IPS DF 19.7 (cell line): ENCODE data around the gene RANGAP1.
"Not testable (repeated sequence)": the region's sequence is repeated elsewhere in the genome, so short reads cannot be mapped to it uniquely, and the experiment has no call there.

Experiments used
- DNase-seq: peaks from one replicate; pipeline ENCODE4 v3.0.0-alpha.2; 2013; ENCODE audit warnings: low read depth, low spot score

RANGAP1 gene

DNA sequence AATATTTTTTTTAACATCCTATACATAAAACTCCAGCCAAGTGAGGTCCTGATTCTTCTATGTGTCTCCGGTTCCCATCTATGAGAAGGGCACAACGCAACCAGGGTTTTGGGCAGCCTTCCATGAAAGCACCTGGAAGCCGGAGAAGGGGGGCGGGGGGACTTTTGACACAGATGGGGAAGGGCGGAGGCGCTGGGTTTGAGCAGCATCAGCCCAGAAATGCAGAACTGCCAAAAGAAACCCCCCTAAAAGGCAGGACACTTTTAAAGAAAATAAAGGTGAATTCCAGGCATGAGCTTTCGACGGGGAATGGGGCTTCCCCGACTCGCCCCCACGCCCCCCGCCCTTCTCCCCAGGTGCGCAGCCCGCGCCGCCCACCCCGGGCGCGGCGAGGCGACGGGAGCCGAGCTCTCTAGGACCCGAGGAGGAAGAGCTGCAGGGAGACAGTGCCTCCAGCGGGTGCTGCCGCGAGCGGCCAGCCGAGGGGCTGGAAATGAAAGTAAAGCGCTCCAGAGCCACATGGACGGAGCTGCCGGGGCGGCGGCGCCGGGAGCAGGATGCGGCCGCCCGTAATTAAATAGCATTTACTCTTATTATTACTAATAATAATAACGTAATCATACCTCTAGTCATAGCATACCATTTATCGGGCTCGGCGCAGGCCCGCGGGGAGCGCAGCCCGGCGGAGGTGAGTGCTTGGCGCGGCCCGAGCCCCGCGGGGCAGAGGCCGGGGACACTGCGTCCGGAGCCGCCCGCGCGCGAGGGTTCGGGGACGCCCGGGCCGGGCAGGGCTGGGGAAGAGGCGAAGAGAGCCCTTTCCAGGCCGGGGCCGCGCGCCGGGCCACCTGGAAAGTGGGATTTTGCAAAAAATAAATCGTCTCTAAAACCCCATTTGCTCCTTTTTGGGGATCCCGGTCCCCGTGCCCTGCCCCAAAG is 15.4 kb upstream of the RANGAP1 start, which contains the start of gene ZC3H7B:
TSS of gene ZC3H7B (plus strand) at position 441 of the 936 bp plus-strand sequence. CDS start 19,136 bp downstream, outside the sequence.
- DNase-seq = no peak

DNA sequence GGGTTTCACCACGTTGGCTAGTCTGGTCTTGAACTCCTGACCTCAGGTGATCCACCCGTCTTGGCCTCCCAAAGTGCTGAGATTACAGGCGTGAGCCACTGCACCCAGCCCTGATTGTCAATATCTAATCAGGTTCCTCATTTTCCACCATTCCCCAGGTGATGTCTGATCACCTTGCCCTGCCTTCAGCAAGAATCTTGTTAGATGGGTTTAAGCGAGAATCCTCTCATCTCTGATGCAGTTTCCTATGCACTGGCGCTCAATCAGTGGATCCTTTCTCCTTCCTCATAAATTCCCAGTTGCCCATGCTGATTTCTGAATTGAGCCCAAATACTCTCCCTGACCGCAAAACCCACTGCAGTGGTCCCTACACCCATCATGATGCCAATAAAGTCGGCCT is 14.7 kb upstream of the RANGAP1 start:
- DNase-seq = no peak

DNA sequence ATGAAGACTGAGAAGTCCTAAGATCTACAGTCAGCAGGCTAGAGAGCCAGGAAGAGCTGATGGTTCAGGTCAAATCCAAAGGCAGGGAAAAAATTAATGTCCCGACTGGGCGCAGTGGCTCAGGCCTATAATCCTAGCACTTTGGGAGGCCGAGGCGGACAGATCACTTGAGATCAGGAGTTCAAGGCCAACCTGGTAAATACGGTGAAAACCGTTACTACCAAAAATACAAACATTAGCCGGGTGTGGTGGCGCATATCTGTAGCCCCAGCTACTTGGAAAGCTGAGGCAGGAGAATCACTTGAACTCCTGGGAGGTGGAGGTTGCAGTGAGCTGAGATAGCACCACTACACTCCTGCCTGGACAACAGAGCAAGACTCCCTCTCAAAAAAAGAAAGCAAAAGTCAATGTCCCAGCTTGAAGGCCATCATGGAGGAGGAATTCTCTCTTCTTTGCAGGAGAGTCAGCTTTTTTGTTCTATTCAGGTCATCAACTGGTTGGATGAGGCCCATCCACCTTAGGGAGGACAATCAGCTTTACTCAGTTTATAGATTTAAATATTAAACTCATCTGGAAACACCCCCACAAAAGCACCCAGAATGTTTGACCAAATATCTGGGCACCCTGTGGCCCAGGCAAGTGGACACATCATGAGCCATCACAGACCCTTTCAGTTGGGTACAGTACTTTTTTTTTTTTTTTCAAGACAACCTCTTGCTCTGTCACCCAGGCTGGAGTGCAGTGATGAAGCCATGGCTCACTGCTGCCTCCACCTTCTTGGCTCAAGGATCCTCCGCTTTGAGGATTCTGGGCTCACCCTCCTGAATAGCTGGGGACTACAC is 11.1 kb upstream of the RANGAP1 start:
- DNase-seq = no peak

DNA sequence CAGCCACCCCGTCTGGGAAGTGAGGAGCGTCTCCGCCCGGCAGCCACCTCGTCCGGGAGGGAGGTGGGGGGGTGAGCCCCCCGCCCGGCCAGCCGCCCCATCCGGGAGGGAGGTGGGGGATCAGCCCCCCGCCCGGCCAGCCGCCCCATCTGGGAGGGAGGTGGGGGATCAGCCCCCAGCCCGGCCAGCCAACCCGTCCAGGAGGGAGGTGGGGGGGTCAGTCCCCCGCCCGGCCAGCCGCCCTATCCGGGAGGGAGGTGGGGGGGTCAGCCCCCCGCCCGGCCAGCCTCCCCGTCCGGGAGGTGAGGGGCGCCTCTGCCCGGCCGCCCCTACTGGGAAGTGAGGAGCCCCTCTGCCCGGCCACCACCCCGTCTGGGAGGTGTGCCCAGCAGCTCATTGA is 8.8 kb upstream of the RANGAP1 start:
- DNase-seq = not testable (repeated sequence)

DNA sequence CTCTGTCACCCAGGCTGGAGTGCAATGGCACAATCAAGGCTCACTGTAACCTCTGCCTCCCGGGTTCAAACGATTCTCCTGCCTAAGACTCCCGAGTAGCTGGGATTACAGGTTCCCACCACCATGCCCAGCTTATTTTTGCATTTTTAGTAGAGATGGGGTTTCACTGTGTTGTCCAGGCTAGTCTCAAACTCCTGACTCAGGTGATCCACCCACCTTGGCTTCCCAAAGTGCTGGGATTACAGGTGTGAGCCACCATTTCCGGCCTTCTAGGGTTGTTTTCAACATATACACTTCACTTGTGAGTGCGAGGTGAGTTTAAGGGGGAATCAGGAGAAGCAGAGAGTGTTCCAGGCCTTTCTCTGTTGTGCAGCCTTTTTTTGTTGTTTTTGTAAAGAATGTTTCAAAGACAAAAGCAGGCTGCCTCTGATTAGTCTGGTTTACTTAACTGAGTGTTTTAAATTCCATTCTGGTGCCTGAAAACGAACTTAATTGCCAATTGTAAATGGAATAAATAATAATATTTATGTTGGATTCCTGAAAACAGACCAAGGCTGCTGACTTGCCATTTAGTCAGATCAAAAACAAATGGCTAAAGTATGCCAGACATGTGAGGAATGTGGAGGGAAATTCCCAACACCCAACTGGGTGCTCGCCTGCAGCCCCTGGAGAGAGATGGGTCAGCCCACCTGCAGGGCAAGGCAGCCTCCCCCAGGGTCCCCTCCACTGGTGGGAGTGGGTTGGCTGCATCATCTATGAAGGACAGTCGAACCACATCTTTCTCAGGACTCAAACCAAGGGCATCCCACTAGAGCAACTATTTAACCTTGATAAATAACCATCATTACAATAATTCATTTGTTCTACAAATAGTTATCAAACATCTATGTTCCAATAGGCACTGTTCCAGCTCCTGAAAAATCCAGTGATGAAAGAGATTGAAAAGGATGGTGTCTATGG is 4.6 kb upstream of the RANGAP1 start:
- no peak for DNase-seq

DNA sequence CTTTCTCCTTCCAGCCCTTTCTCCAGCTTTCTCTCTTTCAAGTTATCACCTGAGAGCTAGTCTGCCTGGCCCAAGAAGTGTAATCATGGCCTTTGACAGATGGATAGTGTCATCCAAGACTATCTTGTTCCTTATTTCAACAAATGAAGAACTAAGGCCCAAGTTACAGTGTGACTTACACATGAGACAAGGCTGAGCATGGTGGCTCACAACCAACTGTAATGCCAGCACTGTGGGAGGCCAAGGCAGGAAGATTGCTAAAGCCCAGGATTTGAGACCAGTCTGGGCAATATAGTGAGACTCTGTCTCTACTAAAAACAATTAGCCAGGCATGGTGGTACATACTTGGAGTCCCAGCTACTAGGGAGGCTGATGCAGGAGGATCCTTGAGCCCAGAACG is 3.7 kb upstream of the RANGAP1 start:
- DNase-seq = no peak

DNA sequence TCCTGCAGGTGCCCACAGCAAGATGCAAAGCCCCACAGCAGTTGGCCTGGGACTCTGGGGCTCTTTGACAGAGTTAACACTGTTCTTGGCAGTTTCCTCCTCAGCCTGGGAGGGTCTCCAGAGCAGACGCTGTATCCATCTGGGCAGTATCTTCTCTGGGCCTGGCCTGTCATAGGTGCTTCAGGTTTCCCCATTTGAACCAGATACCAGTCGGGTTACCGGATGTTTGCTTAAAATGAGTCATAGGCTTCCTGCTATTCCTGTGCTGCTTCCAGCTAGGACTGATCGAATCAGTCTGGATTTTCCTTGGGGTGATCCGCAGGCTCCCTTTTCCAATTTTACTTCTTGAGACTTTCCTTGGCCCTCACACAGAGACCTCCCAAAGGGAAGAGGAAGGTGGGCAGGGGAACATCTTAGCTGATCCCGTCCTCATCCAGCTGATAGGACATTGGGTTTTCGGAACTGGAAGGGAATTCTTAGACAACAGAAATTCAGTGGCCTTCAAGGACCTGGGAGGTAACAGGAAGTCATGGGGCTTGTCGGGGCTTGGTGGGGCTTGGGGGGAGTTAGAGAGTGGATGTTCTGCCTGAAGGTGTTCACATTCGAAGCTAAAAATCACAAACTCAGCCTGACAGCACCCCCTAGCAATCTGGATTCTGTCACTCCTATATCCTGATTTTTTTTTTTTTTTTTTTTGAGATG is 2.4 kb upstream of the RANGAP1 start:
- DNase-seq = peak; percentile 79

DNA sequence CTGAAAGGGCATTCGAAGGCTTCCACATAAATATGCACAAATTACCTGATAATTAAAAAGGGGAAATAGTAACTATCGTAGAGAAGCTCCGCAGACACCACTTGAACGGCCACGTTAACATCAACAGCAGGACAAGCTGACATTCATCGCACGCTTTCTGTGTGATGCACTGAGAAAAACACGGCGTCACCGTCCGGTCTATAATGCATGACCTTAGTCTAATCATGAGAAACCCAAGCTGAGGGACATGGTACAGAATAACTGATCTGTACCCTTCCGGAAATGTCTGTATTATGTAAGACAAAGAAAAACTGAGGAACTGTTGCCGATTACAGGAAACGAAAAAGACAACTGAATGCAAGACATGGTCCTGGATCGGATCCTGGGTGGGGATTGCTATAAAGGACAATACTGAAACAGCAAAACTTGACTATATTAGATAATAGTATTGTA is 678 bp upstream of the RANGAP1 start:
- DNase-seq = no peak

DNA sequence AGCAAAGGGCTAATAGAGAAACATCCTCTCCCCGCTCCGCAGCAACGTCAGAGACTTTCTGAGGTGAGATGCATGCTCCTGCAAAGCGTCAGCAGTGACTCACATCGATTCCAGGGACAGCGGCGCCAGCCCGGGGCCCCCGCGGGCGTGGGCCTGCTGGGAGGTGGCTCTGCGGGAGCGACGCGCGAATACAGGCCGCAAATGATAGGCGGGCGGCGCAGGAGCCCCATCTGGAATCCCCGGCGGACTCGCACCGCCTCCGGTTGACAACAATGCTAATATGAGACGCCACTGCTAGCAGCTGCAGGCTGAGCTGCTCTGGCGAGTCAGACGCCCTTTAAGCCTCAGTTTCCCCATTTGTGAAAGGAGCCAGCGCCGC is 557 bp downstream of the RANGAP1 start:
- no peak for DNase-seq

DNA sequence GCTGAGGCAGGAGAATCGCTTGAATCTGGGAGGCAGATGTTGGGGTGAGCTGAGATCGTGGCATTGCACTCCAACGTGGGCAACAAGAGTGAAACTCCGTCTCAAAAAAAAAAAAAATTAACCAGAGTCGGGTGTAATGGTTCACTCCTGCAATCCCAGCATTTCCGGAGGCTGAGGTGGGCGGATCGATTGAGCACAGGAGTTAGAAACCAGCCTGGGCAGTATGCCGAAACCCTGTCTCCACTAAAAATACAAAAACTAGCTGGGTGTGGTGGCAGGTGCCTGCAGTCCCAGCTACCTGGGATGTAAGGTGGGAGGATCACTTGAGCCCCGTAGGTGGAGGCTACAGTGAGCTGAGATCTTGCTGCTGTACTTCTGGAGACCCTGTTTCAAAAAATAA is 1.5 kb downstream of the RANGAP1 start:
- no peak for DNase-seq

DNA sequence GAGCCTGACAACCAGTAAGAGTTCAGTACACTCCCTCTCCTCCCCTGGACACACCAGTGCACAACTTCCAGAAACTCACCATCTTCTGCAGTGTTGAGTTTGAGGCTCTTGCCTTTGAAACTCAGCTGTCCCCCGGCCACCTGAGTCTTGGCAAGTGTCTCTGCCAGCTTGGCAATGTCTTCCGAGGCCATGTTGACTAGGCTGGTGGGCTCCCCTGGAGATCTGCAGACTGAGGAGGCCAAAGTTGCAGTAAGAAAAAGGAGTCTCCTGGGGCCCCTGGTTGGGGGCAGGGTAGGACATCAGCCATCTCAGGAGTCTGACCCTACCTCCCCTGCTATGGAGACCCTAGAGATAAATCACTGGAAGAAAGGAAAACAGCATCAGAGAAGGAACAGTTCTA is 5.1 kb downstream of the RANGAP1 start:
- DNase-seq = no peak

DNA sequence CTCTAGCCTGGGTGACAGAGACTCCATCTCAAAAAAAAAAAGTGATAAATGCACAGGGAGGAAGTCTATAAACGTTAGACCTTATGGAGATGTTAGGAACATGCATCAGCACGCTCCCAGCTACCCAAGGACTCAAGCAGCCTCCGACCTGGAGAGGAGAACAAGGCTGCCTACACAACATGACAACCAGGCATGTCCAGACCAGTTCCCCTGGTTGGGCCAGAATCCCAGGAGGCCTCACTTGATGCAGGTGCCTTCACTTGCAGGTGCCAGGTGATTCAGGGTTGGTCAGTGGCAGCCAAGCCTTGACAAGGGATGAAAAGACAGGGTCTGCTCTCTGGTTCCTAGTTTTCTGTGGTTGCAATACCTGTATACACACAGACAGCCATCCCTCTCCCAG is 5.9 kb downstream of the RANGAP1 start:
- DNase-seq = no peak

DNA sequence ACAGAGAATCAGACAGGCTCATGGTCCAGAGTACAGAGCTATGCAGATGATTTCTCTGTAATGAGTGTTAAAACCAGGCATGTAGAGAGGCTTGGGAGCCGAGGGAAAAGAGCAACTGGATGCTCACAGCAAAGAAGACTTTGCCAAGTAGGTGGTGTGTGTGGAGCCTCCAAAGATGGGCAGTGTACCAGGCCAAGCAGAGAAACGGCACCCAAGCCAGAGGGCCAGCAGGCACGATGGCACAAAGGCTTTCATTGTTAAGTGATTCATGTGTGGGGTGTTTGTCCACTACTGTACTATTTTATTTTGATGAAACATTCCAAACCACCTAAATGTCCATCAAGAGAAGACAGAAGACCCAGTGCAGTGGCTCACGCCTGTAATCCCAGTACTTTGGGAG is 11.1 kb downstream of the RANGAP1 start:
- no peak for DNase-seq

DNA sequence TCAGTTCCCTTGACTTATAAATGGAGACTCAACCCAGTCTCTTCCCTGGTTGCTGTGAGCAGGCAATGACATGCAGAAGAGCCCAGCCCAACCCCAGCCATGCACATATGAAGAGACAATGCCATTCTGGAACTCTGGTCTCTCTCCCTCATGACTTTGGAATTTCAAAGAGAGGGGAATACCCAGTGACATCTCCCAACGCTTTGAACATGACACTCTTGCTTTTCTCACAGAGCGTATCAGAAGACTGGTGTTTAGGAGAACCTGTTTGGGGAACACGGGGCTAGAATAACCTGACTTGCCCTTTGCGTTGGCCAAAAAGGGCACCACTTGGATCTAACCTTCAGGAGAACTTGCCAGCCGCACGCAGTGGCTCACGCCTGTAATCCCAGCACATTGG is 12.9 kb downstream of the RANGAP1 start:
- DNase-seq = no peak

DNA sequence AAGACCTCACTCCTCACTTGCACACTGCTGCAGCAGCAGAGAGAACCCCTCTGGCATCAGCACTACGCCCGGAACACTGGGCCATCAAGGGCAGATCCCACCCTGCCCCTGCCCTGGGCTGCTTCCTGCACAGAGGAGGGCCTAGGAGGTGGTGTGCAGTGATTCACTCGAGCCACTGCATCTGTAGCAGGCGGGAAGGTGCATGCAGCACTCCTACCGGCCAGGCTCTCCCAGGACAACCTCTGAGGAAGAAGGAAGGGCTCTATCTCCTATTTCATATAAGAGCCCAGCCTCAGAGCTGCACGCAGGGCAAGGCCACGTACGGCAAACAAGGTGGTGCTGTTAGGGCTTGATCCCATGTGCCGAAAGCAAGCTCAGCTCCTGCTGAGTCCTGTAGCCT is 14.2 kb downstream of the RANGAP1 start:
- DNase-seq = no peak

DNA sequence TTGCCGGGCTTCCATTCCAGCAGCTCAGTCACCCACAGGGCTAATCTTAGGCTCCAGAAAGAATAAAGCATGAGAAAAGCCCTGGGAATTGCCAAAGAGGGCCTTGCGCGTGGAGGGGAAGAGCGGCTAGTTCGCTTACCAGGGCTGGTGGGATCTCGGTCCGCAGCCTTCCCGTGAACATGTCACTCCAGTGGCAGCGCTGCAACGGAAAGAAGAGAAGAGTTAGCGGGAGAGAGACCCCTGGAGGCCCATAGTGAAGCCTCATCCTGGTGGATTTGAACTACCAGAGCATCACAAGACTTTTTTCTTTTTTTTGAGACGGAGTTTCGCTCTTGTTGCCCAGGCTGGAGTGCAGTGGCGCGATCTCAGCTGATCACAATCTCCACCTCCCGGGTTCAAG is 18.0 kb downstream of the RANGAP1 start:
- DNase-seq = no peak

DNA sequence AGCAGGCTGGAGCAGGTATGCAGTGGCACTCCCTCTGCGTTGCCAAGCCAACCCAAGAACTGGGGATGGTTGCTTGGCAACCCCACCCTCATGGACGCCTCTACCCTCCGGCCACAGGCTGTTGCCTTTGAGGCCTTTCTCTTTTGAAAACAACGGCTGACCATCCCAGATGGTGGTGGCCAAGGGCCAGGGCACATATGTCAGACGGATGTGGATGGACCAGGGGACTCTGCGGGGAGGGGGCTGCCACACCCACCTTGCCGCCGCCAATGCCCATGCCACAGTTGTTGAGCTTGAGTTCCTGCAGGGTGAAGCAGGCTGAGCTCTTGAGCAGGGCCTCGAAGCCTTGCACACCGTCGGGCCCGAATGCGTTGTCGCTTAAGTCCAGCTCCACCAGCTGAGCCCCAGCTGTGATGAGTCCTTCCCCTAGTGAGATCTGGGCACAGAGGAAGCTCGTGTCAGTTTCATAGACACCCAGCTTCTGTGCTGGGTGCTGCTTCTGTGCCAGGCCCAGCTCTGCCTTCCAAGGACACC is 21.5 kb downstream of the RANGAP1 start:
- DNase-seq = no peak

DNA sequence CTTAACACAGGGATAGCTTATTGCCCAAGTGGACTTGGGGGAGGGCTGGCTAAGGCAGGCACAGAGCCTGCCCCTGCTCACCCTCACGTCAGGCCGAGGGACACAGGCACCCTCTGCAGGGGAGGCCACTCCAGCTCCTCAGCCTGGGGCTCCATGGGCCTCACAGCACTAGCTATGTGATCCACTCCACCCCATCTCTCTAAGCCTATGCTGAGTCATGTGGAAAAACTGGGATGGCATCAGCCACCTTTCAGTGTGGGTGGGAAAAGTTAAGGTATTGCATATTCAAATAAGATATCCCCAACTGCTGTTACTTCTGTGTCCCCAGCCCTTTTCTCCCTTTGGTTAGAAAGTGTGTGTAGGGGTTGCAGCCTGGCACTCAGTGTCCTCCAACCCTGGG is 22.3 kb downstream of the RANGAP1 start:
- DNase-seq = no peak

DNA sequence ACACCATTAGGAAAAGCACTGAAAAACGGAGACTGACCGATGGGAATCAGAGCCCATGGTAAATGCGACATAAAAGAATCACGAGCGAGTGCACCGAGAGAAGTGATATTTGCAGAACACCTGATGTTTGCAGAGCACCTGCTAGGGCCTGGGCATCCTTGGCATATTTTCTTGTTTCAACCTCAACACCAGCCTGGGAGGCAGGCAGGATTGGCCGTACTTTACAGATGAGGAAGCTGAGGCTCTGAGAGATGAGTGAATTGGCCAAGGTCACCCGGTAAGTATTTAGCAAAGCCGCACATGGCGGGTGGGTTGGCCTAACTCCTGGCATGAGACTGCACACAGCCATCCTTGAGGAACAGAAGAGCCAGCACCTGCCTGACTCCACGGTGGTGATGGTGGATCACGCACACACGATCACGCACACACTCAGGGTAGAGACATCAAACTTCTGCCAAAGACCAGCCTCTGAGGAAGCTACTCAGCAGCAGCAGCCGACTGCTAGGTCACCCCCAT is 23.7 kb downstream of the RANGAP1 start:
- DNase-seq = no peak

DNA sequence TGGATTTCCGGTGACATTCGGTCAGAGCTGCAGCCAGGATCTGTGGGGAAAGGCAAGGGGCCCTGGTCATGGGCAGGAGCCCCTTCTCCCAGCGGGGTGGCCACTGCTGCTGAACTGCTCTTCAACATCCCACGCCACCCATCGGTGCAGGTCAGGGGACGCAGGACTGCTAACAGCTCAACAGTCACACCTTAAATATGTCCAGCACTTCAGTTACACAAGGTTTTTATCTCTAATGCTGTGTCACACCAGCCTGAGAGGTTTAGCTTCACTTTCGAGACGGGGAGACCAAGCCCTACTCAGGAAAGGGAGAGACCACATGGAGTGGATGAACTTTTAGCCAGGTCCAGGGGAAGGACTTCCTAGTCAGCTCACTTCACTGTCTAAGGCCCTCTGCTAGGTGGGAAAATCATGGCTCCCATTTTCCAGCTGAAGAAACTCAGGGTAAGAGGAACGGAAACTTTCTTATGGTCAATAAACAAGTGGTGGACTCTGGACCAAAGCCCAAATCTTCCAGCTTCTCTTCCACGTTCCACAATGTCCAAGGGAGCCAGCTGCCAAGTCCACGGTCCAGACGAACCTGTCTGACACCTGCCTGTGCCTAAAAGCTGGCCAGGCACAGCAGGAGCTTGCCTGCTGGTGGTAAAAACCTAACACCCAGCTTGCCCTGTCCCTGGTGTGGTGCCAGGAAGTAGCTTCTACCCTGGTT is 24.3 kb downstream of the RANGAP1 start:
- DNase-seq = no peak
